ENCODE data around the gene SIM1.

- TF ChIP-seq CTCF (IDR thresholded peaks at IDR 0.05; ENCODE audit: insufficient read depth, low read length): no peak
- TF ChIP-seq REST (IDR thresholded peaks at IDR 0.05; ENCODE audit: insufficient replicate concordance, low read depth): no peak
- no peak for TF ChIP-seq POLR2AphosphoS5 (IDR thresholded peaks at IDR 0.05; ENCODE audit: low read depth)
- no peak for TF ChIP-seq SPI1 (IDR thresholded peaks at IDR 0.05; ENCODE audit: borderline replicate concordance, low read depth)
- TF ChIP-seq GABPA (IDR thresholded peaks at IDR 0.05; ENCODE audit: low read depth): no peak
Observed at GRCh38 chr6:100349366-100349765, 115.4 kb downstream of the SIM1 start.

Measured in HL-60 (cell line).